Skin epidermis (tissue), 12 donors: ENCODE results near the gene BEGAIN.
A peak's percentile ranks its signal among the peaks of the same experiment; 100 is the strongest.

ENCODE experiments used
- H3K27ac ChIP-seq, 21 experiments: fragments of 200-600 bp; sonication (generic) in 11 of 21; one replicate each; pipeline ENCODE4 v1.5.0; 2020; ENCODE audit warnings: mild to moderate bottlenecking in 3 of 21, inconsistent platforms in 2 of 21, moderate library complexity in 2 of 21
- H3K4me3 ChIP-seq, 7 experiments: fragments of 200-600 bp; sonication (generic) in 2 of 7; one replicate each; pipeline ENCODE4 v1.5.0; 2020; ENCODE audit warnings: inconsistent platforms in 2 of 7, mild to moderate bottlenecking in 2 of 7, moderate library complexity in 1 of 7

BEGAIN gene

DNA sequence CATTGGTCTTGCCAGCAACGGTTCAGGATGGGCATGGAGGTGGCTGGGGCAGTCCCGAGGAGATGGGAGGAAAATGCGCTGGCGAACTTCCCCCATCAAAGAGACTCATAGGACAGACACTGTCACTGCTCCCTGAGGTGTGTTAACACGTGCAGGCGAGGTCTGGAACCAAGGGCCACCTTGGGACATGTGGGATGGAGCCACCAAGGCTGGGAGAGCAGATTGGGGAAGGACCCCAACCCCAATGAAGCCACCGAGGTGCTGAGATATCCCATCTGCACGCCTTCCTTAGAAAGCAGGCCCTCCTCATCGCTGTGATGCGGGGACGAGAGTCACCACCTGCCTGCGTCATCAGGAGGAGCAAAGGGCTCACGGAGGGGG lies 16.9 kb upstream of the BEGAIN start:
- Histone ChIP-seq H3K27ac (no peak overlapping the region), H3K4me3 (no peak overlapping the region)

DNA sequence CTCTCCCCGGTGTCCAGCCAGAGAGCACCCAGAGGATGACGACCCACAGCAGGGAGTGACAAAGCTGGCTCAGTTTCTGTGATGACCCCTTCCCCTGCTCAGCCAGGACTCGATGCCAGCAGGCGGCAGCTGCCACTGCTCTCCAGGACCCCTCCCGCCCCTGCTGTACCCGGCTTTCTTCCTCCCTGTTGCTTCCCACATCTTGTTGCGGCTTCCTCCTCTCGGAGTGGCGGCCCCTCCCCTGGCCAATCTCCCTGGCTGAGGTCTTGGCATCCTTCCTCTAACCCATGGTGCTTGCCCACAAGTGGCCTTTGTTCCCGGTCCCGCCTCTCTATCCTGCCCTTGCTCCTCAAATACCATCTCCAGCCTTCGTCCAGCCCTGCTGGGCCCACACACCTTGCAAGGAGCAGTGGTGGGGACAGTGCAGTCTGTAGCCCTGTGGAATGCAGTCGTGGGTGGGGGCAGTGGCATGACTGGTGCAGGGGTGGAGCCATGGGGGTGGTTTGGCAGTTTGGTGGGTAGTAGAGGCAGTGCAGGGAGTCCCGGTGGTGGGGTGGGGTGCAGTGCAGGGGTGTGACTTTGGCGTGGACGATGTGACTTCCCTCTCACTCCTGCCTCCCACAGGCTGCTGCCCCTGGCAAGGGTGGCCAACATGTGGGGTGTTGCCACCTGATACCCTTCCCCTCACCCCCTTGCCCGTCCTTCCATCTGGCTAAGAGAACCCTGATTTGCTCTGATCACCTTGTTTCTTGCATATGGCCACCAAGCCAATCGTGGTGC lies 16.3 kb upstream of the BEGAIN start:
- no peak overlapping the region for H3K27ac ChIP-seq
- no peak overlapping the region for H3K4me3 ChIP-seq

DNA sequence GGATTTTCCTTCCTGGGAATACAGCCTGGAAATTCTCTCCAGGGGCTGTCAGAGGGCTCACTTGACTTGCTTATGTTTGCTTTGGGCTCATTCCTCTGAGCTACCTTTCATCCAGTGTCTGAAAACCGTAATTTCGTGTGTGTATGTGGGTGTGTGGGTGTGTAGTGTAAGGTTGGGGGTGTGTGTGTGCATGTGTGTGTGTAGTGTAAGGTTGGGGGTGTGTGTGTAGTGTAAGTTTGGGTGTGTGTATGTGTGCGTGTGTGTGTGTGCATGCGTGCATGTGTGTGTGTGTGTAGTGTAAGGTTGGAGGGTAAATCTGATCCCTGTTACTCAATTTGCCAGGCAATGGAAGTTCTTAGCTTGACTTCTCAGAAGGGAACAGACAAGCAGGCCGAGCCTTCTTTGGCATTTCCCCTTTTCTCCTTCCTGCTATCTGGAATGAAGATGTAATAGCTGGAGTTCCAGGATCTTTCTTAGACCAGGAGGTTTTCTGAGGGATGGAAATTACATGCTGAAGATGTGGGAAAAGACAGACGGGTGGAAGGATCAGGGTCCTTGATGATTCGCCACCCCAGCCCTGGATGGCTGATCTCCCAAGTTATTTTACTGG lies 15.5 kb upstream of the BEGAIN start:
- Histone ChIP-seq H3K27ac (no peak overlapping the region), H3K4me3 (no peak overlapping the region)

DNA sequence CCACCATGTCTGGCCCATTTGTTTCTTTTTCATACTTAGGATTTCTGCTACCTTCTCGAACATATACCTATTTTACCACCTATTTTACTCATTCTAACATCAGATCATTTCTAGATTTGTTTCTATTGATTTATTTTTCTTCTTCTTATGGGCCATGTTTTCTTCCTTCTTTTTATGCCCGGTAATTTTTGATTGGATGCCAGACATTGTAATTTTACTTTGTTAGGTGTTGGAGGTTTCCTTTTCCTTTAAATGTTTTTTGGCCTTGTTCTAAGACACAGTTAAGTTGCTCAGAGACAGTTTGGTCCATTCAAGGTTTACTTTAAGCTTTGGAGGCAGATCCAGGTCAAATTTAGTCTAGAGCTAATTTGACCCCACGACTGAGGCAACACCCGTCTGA lies 14.7 kb upstream of the BEGAIN start:
- Histone ChIP-seq H3K27ac (no peak overlapping the region), H3K4me3 (no peak overlapping the region)

DNA sequence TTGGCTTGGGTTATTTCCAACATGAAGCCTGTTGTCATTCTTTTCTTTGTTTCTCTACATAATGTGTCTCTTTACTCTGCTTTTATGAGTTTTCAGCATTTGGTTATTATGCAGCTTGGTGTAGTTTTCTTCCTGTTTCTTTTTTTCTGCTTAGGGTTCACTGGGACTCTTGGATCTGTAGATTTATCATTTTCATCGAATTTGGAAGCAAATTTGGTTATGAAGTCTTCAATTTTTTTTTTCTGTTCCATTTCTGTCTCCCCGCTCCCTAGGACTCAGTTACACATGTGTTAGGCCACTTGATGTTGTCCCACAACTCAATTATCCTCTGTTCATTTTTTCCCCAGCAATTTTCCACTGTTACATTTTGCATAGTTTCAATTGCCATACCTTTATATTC lies 13.8 kb upstream of the BEGAIN start:
- Histone ChIP-seq H3K4me3 (no peak overlapping the region), H3K27ac (no peak overlapping the region)

DNA sequence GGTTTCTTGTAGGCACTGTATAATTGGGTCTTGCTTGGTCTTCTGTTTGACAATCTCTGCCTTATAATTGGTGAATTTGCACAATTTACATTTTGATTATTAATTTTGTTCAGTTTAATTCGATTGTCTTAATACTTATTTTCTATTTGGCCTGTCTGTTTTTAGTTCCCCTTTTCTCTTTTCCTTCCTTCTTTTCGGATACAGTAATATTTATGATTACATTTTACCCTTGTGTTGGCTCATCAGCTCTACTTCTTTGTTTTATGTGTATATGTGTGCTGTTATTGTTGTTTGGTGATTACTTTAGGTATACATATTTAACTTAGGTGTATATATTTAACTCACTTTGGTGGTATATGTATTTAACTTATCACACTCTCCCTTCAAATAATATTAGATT lies 12.8 kb upstream of the BEGAIN start:
- Histone ChIP-seq H3K4me3 (no peak overlapping the region), H3K27ac (no peak overlapping the region)

DNA sequence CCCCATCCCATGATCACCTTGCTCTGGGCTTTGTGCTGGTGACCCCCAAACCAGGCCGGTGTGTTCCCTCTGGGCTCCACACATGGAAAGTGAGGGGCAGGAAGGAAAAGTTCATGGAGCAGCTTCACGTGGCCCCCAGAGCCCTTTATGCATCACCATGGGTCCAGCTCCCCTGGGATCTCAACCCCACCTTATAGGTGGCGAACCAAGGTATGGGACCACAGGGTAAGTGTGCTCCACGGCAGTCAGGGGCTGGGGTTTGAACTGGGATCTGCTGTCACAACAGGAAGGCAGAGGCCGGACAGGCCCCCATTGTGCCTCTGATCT lies 7.4 kb upstream of the BEGAIN start:
- no peak overlapping the region for H3K27ac ChIP-seq
- H3K4me3 ChIP-seq = no peak overlapping the region

DNA sequence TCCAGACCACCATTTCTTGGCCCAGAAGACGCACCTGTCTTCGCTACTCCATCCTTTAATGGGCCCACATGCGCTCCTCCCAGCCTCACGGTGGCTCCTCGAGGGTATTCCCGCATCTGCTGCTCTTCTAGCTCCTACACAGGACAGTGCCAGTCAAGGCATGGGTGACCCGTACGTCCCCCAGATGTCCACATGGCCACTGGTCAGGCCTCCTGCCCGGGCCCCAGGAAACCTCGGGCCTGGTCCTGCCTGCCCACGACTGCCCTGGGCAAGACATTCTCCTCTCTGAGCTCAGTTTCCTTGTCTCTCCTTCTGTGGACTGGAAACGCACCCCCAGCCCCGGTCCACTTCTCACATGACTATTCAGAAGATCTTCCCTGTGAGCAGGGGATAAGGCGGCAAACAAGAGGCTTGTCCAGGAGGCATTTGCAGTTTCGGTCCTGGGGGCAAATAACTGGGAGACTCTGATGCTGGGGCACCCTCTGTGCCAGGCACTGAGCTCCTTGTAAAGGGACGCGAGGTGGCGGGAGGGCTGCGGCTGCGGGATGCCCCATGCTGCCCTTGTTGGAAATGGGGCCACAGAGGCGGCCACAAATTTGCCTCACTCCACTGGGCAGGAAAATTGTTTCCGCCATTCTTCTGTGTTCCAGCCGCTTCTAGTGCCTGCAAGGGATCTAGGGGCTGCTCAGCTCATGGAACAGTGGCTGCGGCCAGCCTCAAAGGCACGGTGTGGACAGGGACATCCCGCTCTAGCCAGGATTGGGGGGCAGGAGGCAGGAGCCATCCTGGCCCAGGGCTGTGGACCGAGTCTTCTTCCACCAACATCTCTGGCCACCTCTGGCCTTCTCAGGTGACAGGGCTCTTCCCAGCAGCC lies 6.8 kb upstream of the BEGAIN start:
- Histone ChIP-seq H3K4me3 (no peak overlapping the region), H3K27ac (no peak overlapping the region)

DNA sequence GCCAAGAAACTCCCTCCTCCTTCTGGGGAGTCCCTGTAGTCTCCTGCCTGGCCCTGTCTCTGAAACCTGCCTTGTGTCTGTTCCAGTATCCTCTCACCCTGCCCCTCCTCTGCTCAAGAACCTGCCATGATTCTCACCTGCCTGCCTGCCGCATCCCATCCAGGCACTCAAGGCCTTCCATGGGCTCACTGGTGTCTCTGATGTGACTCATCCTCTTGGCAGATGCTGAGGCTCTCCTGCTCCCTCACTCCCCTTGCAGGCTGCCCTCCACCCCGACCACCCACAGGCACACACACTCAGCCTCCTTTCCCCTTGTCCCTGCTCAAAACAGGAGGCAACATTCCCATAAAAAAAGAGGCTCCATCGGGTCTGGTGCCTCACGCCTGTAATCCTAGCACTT lies 5.8 kb upstream of the BEGAIN start:
- Histone ChIP-seq H3K4me3 (no peak overlapping the region), H3K27ac (no peak overlapping the region)

DNA sequence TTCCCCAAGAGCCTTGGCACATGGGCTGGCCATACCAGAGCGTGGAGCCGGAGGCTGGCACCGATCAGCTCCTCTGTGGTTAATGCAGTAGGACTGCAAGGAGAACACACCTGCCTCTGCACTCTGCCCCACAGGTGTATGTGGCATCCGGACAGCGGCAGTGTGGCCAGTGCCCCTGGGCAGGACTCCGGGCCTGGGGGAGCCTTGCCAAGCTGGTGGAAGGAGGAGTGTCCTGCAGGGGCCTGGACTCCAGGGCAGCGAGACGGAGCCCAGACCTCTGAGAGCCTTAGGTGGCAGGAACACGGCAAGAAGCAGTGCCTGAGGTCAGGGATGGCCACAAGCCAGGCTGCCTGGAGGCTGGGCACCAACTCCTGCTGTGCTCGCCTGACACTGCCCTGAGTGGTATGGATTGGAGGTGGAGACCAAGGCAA lies 5.3 kb upstream of the BEGAIN start:
- Histone ChIP-seq H3K27ac (no peak overlapping the region), H3K4me3 (no peak overlapping the region)

DNA sequence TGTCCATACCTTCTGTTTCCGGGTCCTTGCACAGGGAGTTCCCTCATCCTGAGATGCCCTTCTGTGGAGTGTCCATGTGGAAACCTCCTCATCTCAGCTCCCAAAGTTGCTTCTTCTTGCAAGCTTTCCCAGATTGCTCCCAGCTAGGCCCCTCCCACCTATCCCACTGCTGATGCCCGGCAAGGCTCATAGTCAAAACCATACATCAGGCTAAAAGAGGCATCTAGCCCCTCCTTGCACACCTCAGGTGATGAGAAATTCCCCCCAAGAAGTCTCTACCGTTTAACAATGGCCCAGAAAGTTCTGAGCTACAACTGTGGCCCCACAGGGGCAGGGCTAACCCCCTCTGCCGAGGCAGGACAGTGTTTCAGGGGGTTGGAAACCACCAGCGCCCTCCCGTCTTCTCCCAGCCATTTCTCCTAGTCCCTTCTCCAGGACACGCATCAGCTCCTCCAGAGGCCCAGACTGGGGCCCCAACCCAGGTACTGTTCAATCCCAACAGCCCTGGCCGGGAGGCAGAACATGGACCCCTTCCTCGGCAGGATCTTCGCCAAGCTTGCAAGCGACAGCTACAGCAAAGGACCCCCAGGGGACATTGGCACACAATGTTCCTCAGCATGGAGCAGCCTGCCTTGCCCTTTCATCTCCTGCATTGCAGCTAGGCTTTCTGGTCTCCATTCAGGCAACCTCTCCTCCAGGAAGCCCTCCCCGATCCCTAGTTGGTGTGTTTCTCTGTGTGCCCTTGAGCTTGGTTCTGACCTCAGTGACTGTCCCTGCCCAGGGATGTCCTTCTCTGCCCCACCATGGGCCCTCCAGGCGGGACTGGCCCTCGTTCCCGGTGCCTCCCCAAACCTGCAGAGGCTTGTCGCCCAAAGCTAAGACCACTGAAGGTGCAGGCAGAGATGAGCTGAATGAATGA lies 4.5 kb upstream of the BEGAIN start:
- no peak overlapping the region for H3K27ac ChIP-seq
- no peak overlapping the region for H3K4me3 ChIP-seq

DNA sequence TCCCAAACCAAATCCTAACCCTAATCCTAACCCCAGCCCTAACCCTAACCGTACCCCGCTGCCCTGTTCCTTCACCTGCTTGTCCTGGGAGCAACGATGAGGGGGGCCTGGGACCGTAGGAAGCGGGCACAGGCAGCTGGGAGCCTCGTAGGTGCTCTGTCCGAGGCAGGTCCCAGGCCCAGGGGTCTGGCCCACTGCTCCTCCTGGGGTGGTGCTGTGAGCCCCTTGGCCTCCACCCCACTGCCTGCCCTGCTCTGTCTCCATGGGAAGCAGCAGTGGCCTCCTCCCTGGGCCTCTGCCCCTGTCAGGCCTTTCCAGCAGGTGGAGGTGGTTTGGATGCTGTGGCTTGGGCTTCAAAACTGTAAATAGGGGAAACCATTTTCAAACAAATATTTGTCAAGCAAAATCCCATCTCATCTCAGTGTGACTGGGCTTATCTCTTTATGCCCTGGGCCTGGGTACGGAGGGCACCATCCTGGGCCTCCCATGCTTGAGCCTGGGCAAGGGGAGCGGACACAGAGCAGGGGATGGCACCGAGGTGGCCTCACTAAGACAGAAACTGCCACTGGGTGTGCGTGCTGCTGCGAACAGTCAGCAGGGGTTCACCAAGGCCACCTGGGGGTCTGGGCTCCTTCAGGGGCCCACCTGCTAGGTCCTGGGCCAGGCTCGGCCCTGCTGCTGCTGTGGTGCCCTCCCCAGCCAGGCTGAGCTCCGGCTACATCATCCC lies 3.7 kb upstream of the BEGAIN start:
- H3K4me3 ChIP-seq = no peak overlapping the region
- no peak overlapping the region for H3K27ac ChIP-seq

DNA sequence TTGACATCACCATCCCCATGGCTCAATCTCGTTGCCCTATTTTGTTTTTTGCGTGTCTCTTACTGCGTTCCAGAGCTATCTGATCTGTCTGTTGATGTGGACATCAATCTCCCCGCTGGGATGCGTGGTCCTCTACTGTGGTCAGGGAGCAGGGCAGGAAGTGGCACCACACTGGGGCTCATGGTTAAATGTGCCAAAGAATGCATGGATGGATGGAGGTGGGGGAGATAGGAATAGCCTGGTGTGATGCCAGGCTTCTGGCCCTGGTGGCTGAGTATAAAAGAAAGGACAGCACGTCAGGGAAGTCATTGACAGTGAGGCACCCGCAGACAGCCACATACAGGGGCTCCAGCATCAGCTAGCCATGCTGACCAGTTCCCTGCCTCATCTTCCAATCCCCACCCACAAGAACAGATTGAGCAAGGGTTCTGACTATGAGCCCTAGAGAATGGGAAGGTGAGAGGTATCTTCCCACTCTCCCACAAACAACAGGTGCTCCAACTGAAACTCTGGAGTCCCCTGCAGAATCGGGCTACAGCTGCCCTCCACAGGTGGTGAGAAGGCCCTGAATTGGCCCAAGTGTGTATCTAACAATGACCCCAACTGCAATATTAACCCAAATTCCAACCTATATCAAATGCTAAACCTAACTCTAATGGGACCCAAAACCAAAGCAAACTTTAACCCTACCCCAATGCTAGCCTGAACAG lies 2.7 kb upstream of the BEGAIN start:
- H3K27ac ChIP-seq = no peak overlapping the region

DNA sequence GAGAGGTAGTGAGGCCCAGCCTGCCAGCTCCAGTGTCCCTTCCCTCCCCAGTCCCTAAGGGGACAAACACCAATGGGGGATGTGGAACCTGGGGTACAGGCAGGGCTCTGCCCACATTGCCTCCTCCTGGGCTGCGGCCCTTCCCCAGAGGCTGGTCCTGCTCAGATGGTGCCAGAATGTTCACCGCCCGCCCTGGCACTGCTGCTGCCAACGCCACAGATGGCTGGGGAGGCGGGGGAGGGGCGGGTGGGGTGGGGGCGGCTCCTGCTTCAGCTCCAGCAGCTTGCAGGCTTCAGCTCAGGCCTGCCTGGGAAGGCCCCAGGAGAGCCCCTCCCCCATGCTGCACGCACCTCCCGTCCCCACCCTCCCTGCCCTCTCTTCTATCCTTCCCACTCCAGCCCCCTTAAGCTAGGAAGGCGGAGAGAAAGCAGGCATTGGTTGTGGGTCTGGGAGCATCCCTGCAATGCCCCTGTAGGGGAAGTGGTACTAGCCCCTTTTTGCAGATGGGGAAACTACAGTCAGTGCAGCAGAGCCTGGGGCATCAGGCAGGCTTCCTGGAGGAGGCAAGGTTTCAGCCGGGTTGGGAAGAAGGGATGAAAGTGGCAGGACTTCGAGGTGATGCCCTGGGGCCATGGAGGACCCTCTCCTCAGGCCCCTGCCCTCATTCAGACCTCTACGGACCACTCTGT lies 2.0 kb upstream of the BEGAIN start:
- Histone ChIP-seq H3K4me3 (no peak overlapping the region), H3K27ac (no peak overlapping the region)

More for the DNA sequence above, 2.7 kb upstream of the BEGAIN start:
- H3K4me3 ChIP-seq = no peak overlapping the region

DNA sequence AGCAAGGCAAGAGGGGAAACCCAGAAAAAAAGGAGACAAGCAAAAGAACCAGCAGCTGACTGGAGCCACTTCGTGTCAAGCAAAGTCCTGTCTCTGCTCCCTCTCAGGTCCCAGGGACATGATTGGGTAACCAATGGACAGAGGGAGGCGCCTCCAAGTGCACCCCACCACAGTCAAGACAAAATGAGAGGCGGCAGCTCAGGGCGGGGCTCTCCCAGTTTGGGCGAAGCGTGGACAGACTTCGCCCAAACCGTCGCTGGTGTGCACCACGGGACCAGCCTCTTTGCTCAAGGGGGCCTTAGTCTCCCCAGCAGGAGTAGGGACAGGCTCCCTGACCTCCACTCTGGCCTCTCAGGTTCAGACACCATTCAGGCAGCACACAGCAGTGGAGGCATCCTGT lies 1.5 kb upstream of the BEGAIN start:
- H3K4me3 ChIP-seq = no peak overlapping the region

DNA sequence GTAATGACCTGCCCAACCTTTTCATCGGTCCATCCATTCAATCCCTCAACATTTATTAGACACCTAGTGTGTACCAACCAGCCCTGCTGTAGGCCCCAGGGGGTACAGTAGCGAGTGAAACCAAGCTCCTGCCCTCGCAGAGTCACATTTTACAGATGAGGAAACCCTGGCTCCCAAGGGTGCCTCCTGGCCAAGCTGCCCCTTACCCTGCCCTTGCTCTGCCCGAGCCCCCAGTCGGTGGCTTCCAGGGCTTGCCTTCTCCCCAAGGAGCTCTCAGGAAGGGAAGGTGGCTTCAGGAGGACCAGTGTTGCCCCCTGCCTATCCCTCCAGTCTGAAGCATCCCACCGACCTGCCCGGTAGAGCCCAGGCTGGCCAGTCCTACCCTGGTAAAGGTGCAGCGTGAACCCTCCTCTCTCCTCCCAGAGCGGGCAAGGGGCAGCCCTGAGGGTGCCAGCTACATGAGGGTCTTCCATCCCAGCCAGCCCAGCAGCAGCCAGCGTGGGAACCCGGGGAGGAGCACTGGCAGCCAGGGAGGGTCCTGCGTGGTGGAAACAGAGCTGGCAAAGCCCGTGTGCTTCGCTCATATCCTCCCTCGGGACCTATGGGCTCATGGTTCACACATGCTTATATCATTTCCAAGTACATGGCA lies 670 bp upstream of the BEGAIN start:
- H3K4me3 ChIP-seq = peak overlapping the region in 1 of 7 experiments; percentile 43
- no peak overlapping the region for H3K27ac ChIP-seq

More for the DNA sequence above, 1.5 kb upstream of the BEGAIN start:
- no peak overlapping the region for H3K27ac ChIP-seq

DNA sequence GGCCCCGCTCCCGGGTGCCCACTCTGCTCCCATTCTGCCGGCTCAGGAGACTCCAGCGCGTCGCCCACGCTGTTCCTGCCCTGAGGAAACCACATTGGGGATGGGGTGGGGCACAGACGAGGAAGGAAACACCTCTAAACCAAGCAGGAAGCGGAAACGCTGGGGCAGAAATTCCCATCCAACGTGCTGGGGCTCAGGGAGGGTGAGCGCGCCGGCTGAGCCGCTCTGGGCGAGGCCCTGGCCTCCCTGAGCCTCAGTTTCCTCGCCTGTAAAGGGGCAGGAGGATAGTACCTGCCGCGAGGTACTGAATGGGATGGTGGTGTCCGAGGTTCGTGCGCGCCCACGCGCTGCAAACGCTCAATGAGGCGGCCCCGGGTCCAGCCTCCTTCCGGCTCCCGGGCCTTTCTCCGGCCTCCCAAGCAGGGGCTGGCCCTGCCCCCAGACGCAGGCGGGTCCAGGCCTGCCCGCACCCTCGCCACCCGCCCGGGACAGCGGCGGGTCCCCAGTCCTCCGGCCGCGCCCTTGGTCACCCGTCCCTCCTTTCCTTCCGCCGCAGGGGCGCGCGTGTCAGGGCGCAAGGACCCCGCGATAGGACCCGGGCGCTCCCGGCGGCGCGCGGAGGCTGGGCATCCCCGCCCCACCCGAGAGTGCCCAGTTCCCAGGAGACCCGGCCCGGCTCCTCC lies 673 bp downstream of the BEGAIN start:
- Histone ChIP-seq H3K27ac (peak overlapping the region in 7 of 21 experiments; percentile 16 to 69 (median 48)), H3K4me3 (peak overlapping the region; percentile 33 to 53 (median 43))
